DND-41 (cell line): Measurements from ENCODE around the gene ZRANB1.
"Not testable (repeated sequence)": the region's sequence is repeated elsewhere in the genome, so short reads cannot be mapped to it uniquely, and the experiment has no call there.

Source experiments
- ATAC-seq: fragments of 200-7000 bp; cut with Tn5 transposase; 3 replicates; pipeline ENCODE4 v1.9.1; 2021; ENCODE audit warnings: low read depth; ENCODE audit not compliant: insufficient read depth
- DNase-seq: peaks from one replicate; pipeline ENCODE4 v3.0.0-alpha.2; 2020
- H2AFZ ChIP-seq: 2 replicates; pipeline ENCODE4 v1.6.0; 2012; ENCODE audit warnings: low read depth, low read length
- H3K27ac ChIP-seq: 2 replicates; pipeline ENCODE4 v1.5.1; 2012; ENCODE audit warnings: low read length, inconsistent platforms
- H3K27me3 ChIP-seq: fragments of 200-600 bp; sonication (generic); 2 replicates; pipeline ENCODE4 v1.6.0; 2012; ENCODE audit warnings: low read length, mild to moderate bottlenecking, inconsistent platforms; ENCODE audit not compliant: insufficient read depth, poor library complexity
- H3K36me3 ChIP-seq: 2 replicates; pipeline ENCODE4 v1.5.1; 2012; ENCODE audit warnings: low read length, inconsistent platforms; ENCODE audit not compliant: insufficient read depth
- H3K4me1 ChIP-seq: 2 replicates; pipeline ENCODE4 v1.5.1; 2012; ENCODE audit warnings: mild to moderate bottlenecking, low read length; ENCODE audit not compliant: insufficient read depth
- H3K4me2 ChIP-seq: 2 replicates; pipeline ENCODE4 v1.6.0; 2012; ENCODE audit warnings: mild to moderate bottlenecking, moderate library complexity, low read length, inconsistent platforms; ENCODE audit not compliant: insufficient read depth
- H3K4me3 ChIP-seq, 2 experiments: fragments of 200-600 bp in 1 of 2; shearing (Covaris generic) in 1 of 2; 2 replicates each; pipeline ENCODE4 v1.5.1; 2012 to 2016; ENCODE audit warnings: inconsistent platforms in 2 of 2, low read length in 2 of 2, mild to moderate bottlenecking in 2 of 2, low read depth in 1 of 2, moderate library complexity in 1 of 2
- H3K79me2 ChIP-seq: 2 replicates; pipeline ENCODE4 v1.6.0; 2012; ENCODE audit warnings: low read length, inconsistent platforms; ENCODE audit not compliant: insufficient read depth
- H3K9ac ChIP-seq: 2 replicates; pipeline ENCODE4 v1.6.0; 2012; ENCODE audit warnings: low read depth, mild to moderate bottlenecking, inconsistent platforms, low read length, moderate library complexity
- H3K9me3 ChIP-seq: 2 replicates; pipeline ENCODE4 v1.5.1; 2012; ENCODE audit warnings: low read length, moderate library complexity, mild to moderate bottlenecking, inconsistent platforms; ENCODE audit not compliant: insufficient read depth, severe bottlenecking
- H4K20me1 ChIP-seq: 2 replicates; pipeline ENCODE4 v1.6.0; 2012; ENCODE audit warnings: low read length; ENCODE audit not compliant: insufficient read depth
- EZH2 ChIP-seq: IDR thresholded peaks from 3 replicates; pipeline ENCODE4 v1.6.1; 2012; ENCODE audit warnings: borderline replicate concordance, low read depth, mild to moderate bottlenecking, moderate library complexity, low read length, inconsistent platforms; ENCODE audit not compliant: severe bottlenecking
- TF ChIP-seq, protein P1 (sequence below): IDR thresholded peaks from 2 replicates; pipeline ENCODE4 v1.5.1; 2012; ENCODE audit warnings: borderline replicate concordance, low read length, moderate library complexity, mild to moderate bottlenecking; ENCODE audit not compliant: poor library complexity, severe bottlenecking; ENCODE audit errors: extremely low read depth

ZRANB1 gene

GRCh38 chr10:124911124-124912067 lies 30.5 kb upstream of the ZRANB1 start:
- peaks cover 22% of the 10 kb centered on the region for H3K4me1 ChIP-seq
- H3K27me3 ChIP-seq, result peaks cover 3% of the 10 kb centered on the region
- peaks cover 5% of the 10 kb centered on the region; the same call in 1 of the 2 replicates for H3K79me2 ChIP-seq
- no peak overlapping the region for H2AFZ ChIP-seq
- no peak for ATAC-seq
- H4K20me1 ChIP-seq, result no peaks in the 10 kb centered on the region
- no peak overlapping the region for H3K9ac ChIP-seq
- no peak for DNase-seq
- H3K4me2 ChIP-seq, result peak overlapping the region; percentile 29; the same call in 1 of the 2 replicates
- no peaks in the 10 kb centered on the region for H3K36me3 ChIP-seq
- no peaks in the 10 kb centered on the region for H3K9me3 ChIP-seq
- no peak overlapping the region for H3K27ac ChIP-seq
- no peak for TF ChIP-seq EZH2
- TF ChIP-seq, protein P1, sequence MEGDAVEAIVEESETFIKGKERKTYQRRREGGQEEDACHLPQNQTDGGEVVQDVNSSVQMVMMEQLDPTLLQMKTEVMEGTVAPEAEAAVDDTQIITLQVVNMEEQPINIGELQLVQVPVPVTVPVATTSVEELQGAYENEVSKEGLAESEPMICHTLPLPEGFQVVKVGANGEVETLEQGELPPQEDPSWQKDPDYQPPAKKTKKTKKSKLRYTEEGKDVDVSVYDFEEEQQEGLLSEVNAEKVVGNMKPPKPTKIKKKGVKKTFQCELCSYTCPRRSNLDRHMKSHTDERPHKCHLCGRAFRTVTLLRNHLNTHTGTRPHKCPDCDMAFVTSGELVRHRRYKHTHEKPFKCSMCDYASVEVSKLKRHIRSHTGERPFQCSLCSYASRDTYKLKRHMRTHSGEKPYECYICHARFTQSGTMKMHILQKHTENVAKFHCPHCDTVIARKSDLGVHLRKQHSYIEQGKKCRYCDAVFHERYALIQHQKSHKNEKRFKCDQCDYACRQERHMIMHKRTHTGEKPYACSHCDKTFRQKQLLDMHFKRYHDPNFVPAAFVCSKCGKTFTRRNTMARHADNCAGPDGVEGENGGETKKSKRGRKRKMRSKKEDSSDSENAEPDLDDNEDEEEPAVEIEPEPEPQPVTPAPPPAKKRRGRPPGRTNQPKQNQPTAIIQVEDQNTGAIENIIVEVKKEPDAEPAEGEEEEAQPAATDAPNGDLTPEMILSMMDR, result no peak
- no peak overlapping the region for H3K4me3 ChIP-seq

DNA sequence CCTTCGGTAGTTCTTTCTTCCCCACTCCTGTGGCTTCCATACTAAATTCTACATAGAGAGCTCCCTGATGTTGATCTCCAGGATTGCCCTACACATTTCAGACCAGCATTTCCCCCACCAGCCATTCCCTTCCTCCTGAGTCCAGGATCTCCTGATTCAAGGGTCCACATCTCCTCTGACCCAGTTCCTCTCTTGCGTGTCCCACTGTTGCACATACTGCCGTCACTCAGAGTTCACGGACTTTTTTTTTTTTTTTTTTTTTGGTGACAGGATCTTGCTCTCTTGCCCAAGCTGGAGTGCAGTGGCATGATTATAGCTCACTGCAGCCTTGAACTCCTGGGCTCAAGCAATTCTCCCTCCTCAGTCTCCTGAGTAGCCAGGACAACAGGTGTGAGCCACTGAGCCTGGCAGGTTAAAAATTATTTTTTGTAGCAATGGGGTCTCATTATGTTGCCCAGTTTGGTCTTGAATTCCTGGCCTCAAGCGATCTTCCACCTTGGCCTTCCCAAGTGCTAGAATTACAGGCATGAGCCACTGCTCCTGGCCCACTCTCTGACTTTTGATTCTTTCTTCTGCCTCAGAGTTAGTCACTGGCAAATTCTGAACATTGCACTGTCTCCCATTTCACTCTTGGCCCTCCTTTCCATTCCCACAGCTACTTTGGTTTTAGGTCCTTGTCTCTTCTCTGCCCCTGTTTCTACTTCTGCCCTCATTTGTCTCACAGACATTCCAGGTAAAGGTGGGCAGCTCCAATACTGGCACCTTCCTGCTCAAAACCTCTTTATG lies 29.6 kb upstream of the ZRANB1 start:
- ATAC-seq (no peak), DNase-seq (no peak)
- 0 out of 2 replicates have a peak overlapping the region, but pooled peaks have one; percentile 29 for H3K4me2 ChIP-seq
- H3K36me3 ChIP-seq, result no peaks in the 10 kb centered on the region
- peaks cover 22% of the 10 kb centered on the region for H3K4me1 ChIP-seq
- H3K9me3 ChIP-seq, result no peaks in the 10 kb centered on the region
- TF ChIP-seq, protein P1, result no peak
- no peak for TF ChIP-seq EZH2
- H3K9ac ChIP-seq, result no peak overlapping the region
- peaks cover 3% of the 10 kb centered on the region for H3K27me3 ChIP-seq
- H4K20me1 ChIP-seq, result peaks cover under 1% of the 10 kb centered on the region; the same call in 1 of the 2 replicates
- peaks cover 11% of the 10 kb centered on the region for H3K79me2 ChIP-seq
- H3K4me3 ChIP-seq, result no peak overlapping the region
- H2AFZ ChIP-seq, result no peak overlapping the region
- no peak overlapping the region for H3K27ac ChIP-seq

DNA sequence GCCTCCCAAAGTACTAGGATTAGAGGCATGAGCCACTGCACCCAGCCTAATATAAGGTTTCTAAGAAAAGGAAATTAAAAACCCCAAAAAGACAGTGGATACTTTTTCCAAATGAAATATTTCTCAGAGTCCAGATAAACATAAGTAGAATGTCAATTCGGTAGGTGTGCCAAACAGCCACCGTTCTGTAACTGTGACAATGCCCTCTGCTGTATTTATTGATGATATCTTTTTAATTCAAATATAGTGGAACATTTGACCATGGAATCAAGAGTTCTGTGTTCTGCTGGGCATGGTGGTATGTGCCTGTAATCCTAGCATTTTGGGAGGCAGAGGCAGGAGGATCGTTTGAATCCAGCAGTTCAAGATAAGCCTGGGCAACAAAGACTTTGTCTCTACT lies 28.8 kb upstream of the ZRANB1 start:
- no peaks in the 10 kb centered on the region for H3K36me3 ChIP-seq
- H3K79me2 ChIP-seq, result peaks cover 20% of the 10 kb centered on the region
- no peak overlapping the region for H3K9ac ChIP-seq
- H3K9me3 ChIP-seq, result no peaks in the 10 kb centered on the region
- H3K27me3 ChIP-seq, result peaks cover 3% of the 10 kb centered on the region
- H3K27ac ChIP-seq, result no peak overlapping the region
- H3K4me3 ChIP-seq, result no peak overlapping the region
- TF ChIP-seq, protein P1, result no peak
- no peak for TF ChIP-seq EZH2
- ATAC-seq, result no peak
- no peak overlapping the region for H2AFZ ChIP-seq
- peaks cover 24% of the 10 kb centered on the region for H3K4me1 ChIP-seq
- peaks cover 9% of the 10 kb centered on the region; the same call in 1 of the 2 replicates for H4K20me1 ChIP-seq
- DNase-seq, result no peak
- no peak overlapping the region for H3K4me2 ChIP-seq

GRCh38 chr10:124914398-124914797 lies 27.5 kb upstream of the ZRANB1 start:
- not testable (repeated sequence) for H3K36me3 ChIP-seq, H2AFZ ChIP-seq, H3K4me3 ChIP-seq, ATAC-seq, H3K27me3 ChIP-seq, H3K9me3 ChIP-seq, DNase-seq, H3K4me2 ChIP-seq, H3K27ac ChIP-seq, H3K9ac ChIP-seq
- Histone ChIP-seq H4K20me1 (peaks cover 20% of the 10 kb centered on the region; the same call in 1 of the 2 replicates), H3K4me1 (peaks cover 36% of the 10 kb centered on the region), H3K79me2 (peaks cover 32% of the 10 kb centered on the region)
